VCaP (cell line): ENCODE data around the gene LIPK.

ENCODE experiments used
- H3K27ac ChIP-seq: fragments of 450-650 bp; 2 replicates; pipeline ENCODE4 v1.5.1; 2017
- CTCF ChIP-seq: fragments of 450-650 bp; conservative IDR thresholded peaks from 2 replicates; pipeline ENCODE4 v1.5.1; 2017; ENCODE audit warnings: mild to moderate bottlenecking, moderate library complexity

LIPK gene

GRCh38 chr10:88786032-88786770 is 80.2 kb downstream of the LIPK start:
- H3K27ac ChIP-seq, result no peak overlapping the region
- no peak for TF ChIP-seq CTCF

GRCh38 chr10:88787463-88787862 is 81.4 kb downstream of the LIPK start:
- TF ChIP-seq CTCF, result no peak
- no peak overlapping the region for H3K27ac ChIP-seq

- no peak for TF ChIP-seq CTCF
- H3K27ac ChIP-seq, result no peak overlapping the region
Observed at GRCh38 chr10:88788924-88789323, 82.9 kb downstream of the LIPK start.

- TF ChIP-seq CTCF, result peak; percentile 80
- no peak overlapping the region for H3K27ac ChIP-seq
Observed at GRCh38 chr10:88791924-88792323, 85.9 kb downstream of the LIPK start.

GRCh38 chr10:88792661-88793060 is 86.6 kb downstream of the LIPK start:
- no peak overlapping the region for H3K27ac ChIP-seq
- TF ChIP-seq CTCF, result no peak

GRCh38 chr10:88793712-88794299 is 87.8 kb downstream of the LIPK start:
- H3K27ac ChIP-seq, result no peak overlapping the region

GRCh38 chr10:88794731-88795130 is 88.7 kb downstream of the LIPK start:
- TF ChIP-seq CTCF, result no peak
- H3K27ac ChIP-seq, result no peak overlapping the region

More at GRCh38 chr10:88793712-88794299, 87.8 kb downstream of the LIPK start:
- TF ChIP-seq CTCF, result no peak
